TTC549 (cell line): ENCODE measurements around the gene SMIM10.
"Not testable (repeated sequence)": the region's sequence is repeated elsewhere in the genome, so short reads cannot be mapped to it uniquely, and the experiment has no call there.

Experiments
- FAIRE-seq: peaks from 2 replicates; lab custom pipeline; 2012; peaks lifted over from hg19 to GRCh38; lab: Jason Lieb, UNC

The SMIM10 gene

GRCh38 chrX:135015523-135016245 is 24.9 kb downstream of the SMIM10 start:
- no peak for FAIRE-seq

GRCh38 chrX:135019890-135020289 is 29.1 kb downstream of the SMIM10 start:
- FAIRE-seq, result not testable (repeated sequence)

GRCh38 chrX:135023791-135024190 is 33.0 kb downstream of the SMIM10 start:
- not testable (repeated sequence) for FAIRE-seq

- FAIRE-seq, result no peak
These were observed 33.7 kb downstream of the SMIM10 start for GRCh38 chrX:135024526-135024925.

GRCh38 chrX:135030207-135030963 is 39.6 kb downstream of the SMIM10 start:
- FAIRE-seq, result not testable (repeated sequence)

GRCh38 chrX:135041149-135042123 is 50.6 kb downstream of the SMIM10 start:
- not testable (repeated sequence) for FAIRE-seq
